K562 (cell line): ENCODE data around the gene ZNF418. TPM values are rescaled to one million over a fixed set of nuclear protein-coding genes. Genes with fewer than 3 reads are reported as not detected.

Experiments used
- ATAC-seq: fragments of 200-7000 bp; cut with Tn5 transposase; 3 replicates; pipeline ENCODE4 v1.9.1; 2020; ENCODE audit warnings: moderate library complexity
- BruUV-seq: library from RNA; stranded (reverse); fragments of 400-500 nt; replicated peaks from 2 replicates; lab custom pipeline; 2021; lab: Mats Ljungman, UMichigan
- CTCF ChIA-PET: fragments of 300-600 bp; formaldehyde crosslinking; extraction: SDS; loops from one replicate; lab custom pipeline; 2021; ENCODE audit warnings: low intra/inter-chr PET ratio; lab: Yijun Ruan, JAX
- POLR2A ChIA-PET: fragments of 300-600, 350-650 bp; sonication (Branson Sonifier 250); formaldehyde crosslinking; extraction: SDS; loops from one replicate; lab custom pipeline; 2021; ENCODE audit warnings: antibody characterized with exemption, inconsistent platforms; lab: Yijun Ruan, JAX
- DNase-seq, 4 experiments: peaks; one replicate each; pipeline versions ENCODE4 v3.0.0 to v3.0.0-alpha.2; 2011 to 2018; ENCODE audit warnings: low spot score in 3 of 4, mixed read lengths in 3 of 4; ENCODE audit errors: extremely low read depth in 1 of 4
- FAIRE-seq: peaks from 2 replicates; lab custom pipeline; 2011; peaks lifted over from hg19 to GRCh38; lab: Jason Lieb, UNC
- H2AFZ ChIP-seq: 2 replicates; pipeline ENCODE4 v1.6.0; 2011; ENCODE audit warnings: low read depth, low read length, control low read depth, inconsistent platforms
- H3K27ac ChIP-seq: fragments of 200-600 bp; 3 replicates; pipeline ENCODE4 v1.8.0; 2011; ENCODE audit warnings: low read depth, mild to moderate bottlenecking, control low read depth, inconsistent platforms, low read length, moderate library complexity, mixed read lengths; ENCODE audit errors: extremely low read depth
- H3K27me3 ChIP-seq, 2 experiments: fragments of 300-600 bp in 1 of 2; 2 replicates in 1 of 2; 3 replicates in 1 of 2; pipeline versions ENCODE4 v1.6.0 to v1.8.0; 2011; ENCODE audit warnings: inconsistent platforms in 2 of 2, low read length in 2 of 2, mild to moderate bottlenecking in 1 of 2, mixed read lengths in 1 of 2, moderate library complexity in 1 of 2; ENCODE audit not compliant: control insufficient read depth in 2 of 2, insufficient read depth in 2 of 2
- H3K36me3 ChIP-seq: fragments of 300-600 bp; 3 replicates; pipeline ENCODE4 v1.8.0; 2011; ENCODE audit warnings: mild to moderate bottlenecking, low read length, inconsistent platforms; ENCODE audit not compliant: control insufficient read depth, insufficient read depth
- H3K4me1 ChIP-seq, 2 experiments: fragments of 200-600 bp in 1 of 2; replicated peaks in 1 of 2; 2 replicates in 1 of 2; 3 replicates in 1 of 2; pipeline versions ENCODE4 v1.5.1 to v1.8.0; 2011; ENCODE audit warnings: inconsistent platforms in 2 of 2, low read length in 2 of 2, mild to moderate bottlenecking in 1 of 2, mixed read lengths in 1 of 2, moderate library complexity in 1 of 2; ENCODE audit not compliant: control insufficient read depth in 2 of 2, insufficient read depth in 2 of 2
- H3K4me2 ChIP-seq: 2 replicates; pipeline ENCODE4 v1.6.1; 2011; ENCODE audit warnings: low read length, control low read depth, inconsistent platforms, mixed read lengths; ENCODE audit not compliant: insufficient read depth
- H3K4me3 ChIP-seq: fragments of 200-600 bp; sonication (generic), shearing (Covaris generic); 2 replicates; pipeline ENCODE4 v1.5.1; 2016; ENCODE audit warnings: control low read depth, inconsistent platforms
- H3K79me2 ChIP-seq: fragments of 200-600 bp; 3 replicates; pipeline ENCODE4 v1.8.0; 2011; ENCODE audit warnings: low read length, inconsistent platforms; ENCODE audit not compliant: control insufficient read depth, insufficient read depth
- H3K9ac ChIP-seq, 2 experiments: 2 replicates each; pipeline versions ENCODE4 v1.6.0 to v1.6.1; 2011; ENCODE audit warnings: low read depth in 2 of 2, low read length in 2 of 2, control low read depth in 1 of 2, inconsistent platforms in 1 of 2, mild to moderate bottlenecking in 1 of 2, mixed read lengths in 1 of 2; ENCODE audit not compliant: insufficient read depth in 1 of 2
- H3K9me1 ChIP-seq: one replicate; pipeline ENCODE4 v1.6.0; 2011; ENCODE audit warnings: inconsistent platforms, mild to moderate bottlenecking, low read length, moderate library complexity; ENCODE audit not compliant: control insufficient read depth, insufficient read depth
- H3K9me3 ChIP-seq: replicated peaks from 2 replicates; pipeline ENCODE4 v1.5.1; 2011; ENCODE audit warnings: low read depth, low read length, inconsistent platforms; ENCODE audit not compliant: control insufficient read depth, insufficient read depth
- H4K20me1 ChIP-seq: replicated peaks from 2 replicates; pipeline ENCODE4 v1.6.1; 2011; ENCODE audit warnings: low read length, inconsistent platforms, mixed read lengths; ENCODE audit not compliant: control insufficient read depth, insufficient read depth
- BHLHE40 ChIP-seq: IDR thresholded peaks from 2 replicates; pipeline ENCODE4 v1.6.1; 2011; ENCODE audit warnings: low read length, improper control_type of control experiment
- CHCHD3 ChIP-seq: fragments of 250-450 bp; sonication (Bioruptor Pico); IDR thresholded peaks from 2 replicates; pipeline ENCODE4 v2.1.2; 2022; ENCODE audit warnings: mild to moderate bottlenecking
- CTCF ChIP-seq, 3 experiments: IDR thresholded peaks in 2 of 3; conservative IDR thresholded peaks in 1 of 3; 2 replicates each; pipeline ENCODE4 v1.5.1; 2011 to 2012; ENCODE audit warnings: low read length in 3 of 3, mild to moderate bottlenecking in 3 of 3, control low read depth in 2 of 3, improper control_type of control experiment in 1 of 3, inconsistent platforms in 1 of 3, low read depth in 1 of 3, mixed read lengths in 1 of 3, moderate library complexity in 1 of 3; ENCODE audit not compliant: insufficient read depth in 2 of 3
- FOXP1 ChIP-seq: sonication (generic); formaldehyde crosslinking; IDR thresholded peaks from 2 replicates; pipeline ENCODE4 v1.8.0; 2022; ENCODE audit warnings: mild to moderate bottlenecking, missing genetic modification reagents
- RAD21 ChIP-seq, 2 experiments: fragments of 250-450 bp in 1 of 2; fragments of 450-650 bp in 1 of 2; sonication (Bioruptor Pico) in 1 of 2; formaldehyde crosslinking in 1 of 2; IDR thresholded peaks in 1 of 2; conservative IDR thresholded peaks in 1 of 2; 2 replicates each; pipeline versions ENCODE4 v1.4.0 to v1.8.0; 2020 to 2022; ENCODE audit warnings: mild to moderate bottlenecking in 2 of 2, moderate library complexity in 1 of 2
- USF2 ChIP-seq: sonication (generic); formaldehyde crosslinking; IDR thresholded peaks from 2 replicates; pipeline ENCODE4 v1.5.0; 2020; ENCODE audit warnings: missing genetic modification reagents
- YY1 ChIP-seq, 3 experiments: IDR thresholded peaks; 2 replicates each; pipeline ENCODE4 v1.6.1; 2011; ENCODE audit warnings: low read length in 2 of 3, mild to moderate bottlenecking in 2 of 3, moderate library complexity in 2 of 3, borderline replicate concordance in 1 of 3, control low read depth in 1 of 3, low read depth in 1 of 3; ENCODE audit not compliant: insufficient read depth in 3 of 3, insufficient replicate concordance in 2 of 3, control insufficient read depth in 1 of 3, insufficient read length in 1 of 3; ENCODE audit errors: extremely low read depth in 1 of 3
- ZBTB49 ChIP-seq: sonication (generic); formaldehyde crosslinking; IDR thresholded peaks from 2 replicates; pipeline ENCODE4 v1.8.0; 2022; ENCODE audit warnings: missing genetic modification reagents, mild to moderate bottlenecking, borderline replicate concordance
- ZBTB8A ChIP-seq: fragments of 450-650 bp; IDR thresholded peaks from 2 replicates; pipeline ENCODE4 v1.6.1; 2018; ENCODE audit warnings: mild to moderate bottlenecking, moderate library complexity; ENCODE audit not compliant: partially characterized antibody
- WGBS: fragments of 100-300 bp; shearing (Covaris generic); methylation state at CpG from one replicate; pipeline ENCODE4 v1.1.6; 2016; ENCODE audit warnings: low coverage, mixed read lengths; ENCODE audit not compliant: insufficient coverage; ENCODE audit errors: missing lambda C conversion rate; 5-methylcytosine and 5-hydroxymethylcytosine counted together
- in situ Hi-C: fragments of 300-500 bp; cut with MboI; formaldehyde crosslinking; loops from 4 replicates; pipeline ENCODE4 v1.15.0; 2018; ENCODE audit warnings: inconsistent platforms, mixed read lengths
- intact Hi-C: fragments of 100-400 bp; cut with micrococcal nuclease; formaldehyde crosslinking; loops from 2 replicates; pipeline ENCODE4 v1.14.2; 2022
- polyA plus RNA-seq, 8 experiments: library from polyadenylated mRNA; depleted of rRNA in 4 of 8; stranded (reverse) in 5 of 8; unstranded in 3 of 8; fragments of >200 nt; fragmentation: Nextera tagmentation in 2 of 8; fragmentation: Illumina TruSeq in 1 of 8; extraction: Ambion mirVana in 2 of 8; extraction: Trizol in 1 of 8; gene quantifications; 2 replicates each; pipeline versions ENCODE4 v1.2.1 to v1.2.3, GENCODE V29; 2011 to 2014; ENCODE audit warnings: inconsistent platforms in 1 of 8, missing spikeins in 1 of 8
- total RNA-seq, 7 experiments: library from RNA; depleted of rRNA in 6 of 7; stranded (reverse); fragments of >200 nt in 6 of 7; fragmentation: Illumina TruSeq in 2 of 7; extraction: Trizol in 2 of 7; gene quantifications; 2 replicates each; pipeline versions ENCODE4 v1.2.1 to v1.2.3, GENCODE V29; 2011 to 2021; ENCODE audit warnings: low replicate concordance in 1 of 7
- TF ChIP-seq, protein P1 (sequence below): sonication (generic); formaldehyde crosslinking; IDR thresholded peaks from 2 replicates; pipeline ENCODE4 v1.8.1; 2023; ENCODE audit warnings: mild to moderate bottlenecking, missing genetic modification reagents

Gene ZNF418
- total and polyA plus RNA-seq, 9 of the 15 experiments (the other 6 are each of a cell fraction or from before 2014, with no cell fraction given), result 0.11 to 0.70 (median 0.32) TPM

GRCh38 chr19:57888560-57889231 lies 46.5 kb downstream of the ZNF418 start, which contains the start of gene ZNF814:
ZNF814 (minus strand) TSS chr19:57889037; CDS start chr19:57888802, 235 bp downstream.
- WGBS, result 63% methylated on average over 27 of the region's 43 CpGs
- no TSS peak for BruUV-seq
- ChIA-PET POLR2A (no interaction called here), CTCF (no interaction called here)
- Histone ChIP-seq H2AFZ (no peak within 1 kb of the TSS), H3K4me3 (no peak within 1 kb of the TSS), H3K79me2 (no peaks in the 10 kb centered on the region), H3K36me3 (no peaks in the 10 kb centered on the region), H3K9ac (no peak within 1 kb of the TSS), H3K9me3 (peaks cover 4% of the 10 kb centered on the region), H3K27me3 (no peaks in the 10 kb centered on the region), H3K27ac (no peak within 1 kb of the TSS), H3K4me2 (no peak within 1 kb of the TSS), H4K20me1 (no peaks in the 10 kb centered on the region), H3K4me1 (peaks cover 0 to 5% of the 10 kb centered on the region in 2 experiments; a peak in 2 of 5 replicates)
- ATAC-seq, result peak; percentile 53
- in situ Hi-C loops (no loop called here), intact Hi-C loops (no loop called here)
- TF ChIP-seq CHCHD3 (no peak), CTCF (IDR thresholded peaks at IDR 0.05 in 2 of 3, conservative IDR thresholded peaks at IDR 0.05 in 1 of 3; ENCODE audit: insufficient read depth in 2 of 3, low read depth in 1 of 3, low read length in 3 of 3) (0 out of 6 replicates have a peak, but pooled peaks of 1 of the 3 experiments have one; percentile 14), FOXP1 (CRISPR knock-in tag) (no peak), YY1 (IDR thresholded peaks at IDR 0.05; ENCODE audit: borderline replicate concordance in 1 of 3, control insufficient read depth in 1 of 3, extremely low read depth in 1 of 3, insufficient read depth in 3 of 3, insufficient read length in 1 of 3, insufficient replicate concordance in 2 of 3, low read depth in 1 of 3, low read length in 2 of 3) (peak in 2 of 3 experiments; percentile 70 to 74), ZBTB49 (CRISPR knock-in tag) (no peak), RAD21 (CRISPR knock-in tag; conservative IDR thresholded peaks at IDR 0.05 in 1 of 2, IDR thresholded peaks at IDR 0.05 in 1 of 2) (0 out of 4 replicates have a peak, but pooled peaks of 1 of the 2 experiments have one; percentile 10), BHLHE40 (peak; percentile 70), ZBTB8A (no peak), USF2 (CRISPR knock-in tag) (peak; percentile 45)
- TF ChIP-seq, protein P1, sequence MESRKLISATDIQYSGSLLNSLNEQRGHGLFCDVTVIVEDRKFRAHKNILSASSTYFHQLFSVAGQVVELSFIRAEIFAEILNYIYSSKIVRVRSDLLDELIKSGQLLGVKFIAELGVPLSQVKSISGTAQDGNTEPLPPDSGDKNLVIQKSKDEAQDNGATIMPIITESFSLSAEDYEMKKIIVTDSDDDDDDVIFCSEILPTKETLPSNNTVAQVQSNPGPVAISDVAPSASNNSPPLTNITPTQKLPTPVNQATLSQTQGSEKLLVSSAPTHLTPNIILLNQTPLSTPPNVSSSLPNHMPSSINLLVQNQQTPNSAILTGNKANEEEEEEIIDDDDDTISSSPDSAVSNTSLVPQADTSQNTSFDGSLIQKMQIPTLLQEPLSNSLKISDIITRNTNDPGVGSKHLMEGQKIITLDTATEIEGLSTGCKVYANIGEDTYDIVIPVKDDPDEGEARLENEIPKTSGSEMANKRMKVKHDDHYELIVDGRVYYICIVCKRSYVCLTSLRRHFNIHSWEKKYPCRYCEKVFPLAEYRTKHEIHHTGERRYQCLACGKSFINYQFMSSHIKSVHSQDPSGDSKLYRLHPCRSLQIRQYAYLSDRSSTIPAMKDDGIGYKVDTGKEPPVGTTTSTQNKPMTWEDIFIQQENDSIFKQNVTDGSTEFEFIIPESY (CRISPR knock-in tag), result 0 out of 2 replicates have a peak, but pooled peaks have one; percentile 32
- TF ChIP-seq, all 486 proteins: peak for 6
- DNase-seq (peak in 2 of 4 experiments; percentile 24 to 27), FAIRE-seq (peak; percentile 77)
- H3K9me1 ChIP-seq, result no peaks in the 10 kb centered on the region
